ENCODE data around the gene POTEF.
"Not testable (repeated sequence)": the region's sequence is repeated elsewhere in the genome, so short reads cannot be mapped to it uniquely, and the experiment has no call there.

The POTEF gene

GRCh38 chr2:130152816-130153595 is 24.0 kb upstream of the POTEF start:
- no peak for DNase-seq

DNA sequence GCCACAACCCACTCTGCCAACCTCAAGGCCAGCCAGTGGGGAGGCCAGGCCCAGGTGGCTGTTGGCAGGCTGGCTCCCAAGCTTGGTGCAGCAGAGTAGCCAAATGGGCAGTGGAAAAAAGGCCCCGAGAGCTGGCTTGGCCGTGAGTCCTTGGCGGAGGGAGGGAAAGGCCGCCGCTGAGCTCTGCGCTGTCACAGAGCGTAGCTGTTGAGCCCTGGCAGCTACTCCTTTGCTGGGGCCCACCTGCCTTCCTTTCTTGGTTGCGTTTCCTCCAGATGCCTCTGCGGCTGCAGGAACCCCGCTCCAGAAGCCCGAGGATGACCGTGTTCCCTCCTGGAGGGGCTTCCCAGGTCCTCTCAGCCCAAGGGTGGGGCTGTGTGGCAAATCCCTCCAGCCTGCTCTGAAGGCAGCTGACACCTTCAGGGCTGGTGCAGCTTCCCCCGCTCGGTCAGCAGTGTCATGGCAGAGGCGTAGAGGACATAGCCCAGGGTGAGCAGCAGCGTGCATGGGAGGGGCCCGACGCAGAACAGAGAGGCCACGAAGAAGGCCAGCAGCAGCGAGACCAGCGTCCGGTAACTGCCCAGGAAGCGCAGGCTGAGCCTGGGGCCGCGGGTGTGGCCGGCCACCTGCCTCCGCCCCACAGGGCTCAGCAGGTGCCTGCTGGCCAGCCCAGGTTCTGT is 23.3 kb upstream of the POTEF start:
- DNase-seq = not testable (repeated sequence)

GRCh38 chr2:130151145-130151512 is 22.1 kb upstream of the POTEF start:
- not testable (repeated sequence) for DNase-seq

DNA sequence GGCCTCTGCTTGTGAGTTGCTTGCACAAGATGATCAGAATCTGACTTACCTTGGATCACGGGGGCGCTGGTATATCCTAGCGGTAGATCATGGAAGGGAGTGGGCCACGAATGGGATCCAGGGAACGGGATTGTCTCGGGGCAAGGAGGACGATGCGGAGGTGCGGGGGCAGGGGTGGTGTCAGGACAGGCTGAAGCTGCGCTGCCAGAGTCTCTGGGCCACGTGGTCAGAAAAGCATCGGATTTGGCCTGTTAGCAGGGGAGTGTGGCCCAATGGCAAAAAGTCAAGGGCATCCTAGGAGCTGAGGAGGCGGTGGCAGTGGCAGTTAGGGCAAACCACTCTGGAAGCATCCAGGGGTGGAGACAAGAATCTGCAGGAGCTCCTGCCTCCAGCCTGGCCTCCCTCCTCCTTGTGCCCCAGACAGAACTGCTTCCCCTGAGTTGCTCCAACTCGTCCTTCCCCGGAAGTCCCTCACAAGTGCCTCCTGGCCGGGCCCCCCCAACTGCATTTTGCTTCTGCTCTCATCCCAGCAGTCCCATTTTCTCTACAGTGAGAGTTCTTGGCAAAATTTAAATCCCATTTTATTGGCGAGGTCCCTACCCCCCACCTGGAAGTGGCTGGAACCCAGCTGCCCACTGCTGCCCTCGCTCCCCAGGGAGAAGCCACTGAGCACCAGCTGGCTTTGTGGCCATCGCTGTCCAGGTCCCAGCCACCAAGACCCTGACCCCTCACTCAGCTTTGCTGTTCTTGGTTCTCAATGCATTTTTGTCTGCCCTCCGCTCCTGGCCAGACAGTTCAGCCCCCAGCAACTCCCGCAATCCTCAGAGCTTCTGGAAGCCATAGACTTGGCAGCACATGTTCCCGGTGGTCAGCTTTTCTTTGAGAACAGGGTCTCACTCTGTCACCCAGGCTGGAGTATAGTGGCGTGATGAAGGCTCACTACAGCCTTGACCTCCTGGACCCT is 21.4 kb upstream of the POTEF start:
- DNase-seq = no peak

DNA sequence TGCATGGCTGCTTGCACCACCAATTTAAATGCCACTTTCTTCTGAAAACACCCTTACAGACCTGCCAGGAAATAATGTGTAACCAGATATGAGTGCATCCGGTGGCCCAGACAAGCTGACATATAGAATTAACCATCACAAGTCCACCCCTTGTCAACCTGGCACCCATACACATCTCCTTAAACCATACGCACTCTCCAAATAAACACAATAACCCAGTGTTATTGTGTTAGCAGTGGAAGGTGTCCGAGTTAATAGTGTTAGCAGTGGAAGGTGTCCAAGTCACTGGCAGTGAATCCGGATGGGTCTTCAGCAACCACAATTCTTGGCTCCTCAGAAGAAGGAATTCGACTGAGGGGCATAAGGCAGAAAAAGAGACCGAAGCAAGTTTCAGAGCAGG is 19.5 kb upstream of the POTEF start:
- DNase-seq = not testable (repeated sequence)

- peak; percentile 4 to 45 (median 18) for DNase-seq
Observed at GRCh38 chr2:130145006-130145414, 16.0 kb upstream of the POTEF start, which contains the start of gene CCDC74B. Gene CCDC74B, minus strand, starts transcription at chr2:130145112. Its CDS starts 116 bp downstream, at chr2:130144996.

GRCh38 chr2:130143266-130144039 is 14.4 kb upstream of the POTEF start:
- DNase-seq = not testable (repeated sequence)

DNA sequence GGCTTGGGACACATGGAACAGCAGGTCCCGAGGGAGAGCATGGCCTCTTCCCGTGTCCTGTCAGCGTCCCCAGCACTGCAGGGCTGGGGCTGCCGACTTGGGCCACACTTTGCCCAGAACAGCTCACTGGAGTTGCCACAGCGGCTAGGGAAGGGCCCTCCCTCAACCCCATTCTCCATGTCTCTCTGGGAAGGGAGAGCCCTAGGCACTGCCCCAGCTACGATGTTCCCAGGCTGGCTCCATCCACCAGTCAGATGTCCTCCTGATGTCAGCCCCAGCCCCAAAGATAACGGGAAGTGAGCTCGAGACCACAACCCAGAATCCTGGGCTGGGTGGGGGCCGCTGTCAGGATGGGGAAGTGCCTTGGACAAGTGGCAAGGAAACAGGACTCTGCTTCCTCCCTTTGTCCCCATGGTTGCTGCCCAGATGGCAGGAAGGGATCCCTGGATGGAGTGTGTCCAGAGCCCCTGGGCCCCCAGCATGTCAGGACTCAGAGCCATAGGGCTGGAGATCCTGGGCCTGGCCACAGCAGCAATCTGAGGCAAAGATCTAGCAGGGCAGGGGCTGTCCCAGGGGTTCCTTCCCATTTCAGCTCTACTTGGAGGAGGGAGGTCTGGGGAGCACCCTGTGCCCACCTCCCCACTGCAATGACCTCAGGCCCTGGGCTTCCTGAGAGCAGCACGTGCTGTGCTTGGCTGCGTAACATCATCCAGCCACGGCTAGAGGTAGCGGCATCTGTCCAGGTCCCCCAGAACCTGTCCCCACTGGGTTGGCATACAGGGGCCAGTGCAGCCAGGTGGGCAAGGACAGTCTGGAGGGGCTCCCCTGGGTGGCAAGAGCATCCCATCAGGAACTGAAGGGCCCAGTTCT is 13.6 kb upstream of the POTEF start:
- not testable (repeated sequence) for DNase-seq

DNA sequence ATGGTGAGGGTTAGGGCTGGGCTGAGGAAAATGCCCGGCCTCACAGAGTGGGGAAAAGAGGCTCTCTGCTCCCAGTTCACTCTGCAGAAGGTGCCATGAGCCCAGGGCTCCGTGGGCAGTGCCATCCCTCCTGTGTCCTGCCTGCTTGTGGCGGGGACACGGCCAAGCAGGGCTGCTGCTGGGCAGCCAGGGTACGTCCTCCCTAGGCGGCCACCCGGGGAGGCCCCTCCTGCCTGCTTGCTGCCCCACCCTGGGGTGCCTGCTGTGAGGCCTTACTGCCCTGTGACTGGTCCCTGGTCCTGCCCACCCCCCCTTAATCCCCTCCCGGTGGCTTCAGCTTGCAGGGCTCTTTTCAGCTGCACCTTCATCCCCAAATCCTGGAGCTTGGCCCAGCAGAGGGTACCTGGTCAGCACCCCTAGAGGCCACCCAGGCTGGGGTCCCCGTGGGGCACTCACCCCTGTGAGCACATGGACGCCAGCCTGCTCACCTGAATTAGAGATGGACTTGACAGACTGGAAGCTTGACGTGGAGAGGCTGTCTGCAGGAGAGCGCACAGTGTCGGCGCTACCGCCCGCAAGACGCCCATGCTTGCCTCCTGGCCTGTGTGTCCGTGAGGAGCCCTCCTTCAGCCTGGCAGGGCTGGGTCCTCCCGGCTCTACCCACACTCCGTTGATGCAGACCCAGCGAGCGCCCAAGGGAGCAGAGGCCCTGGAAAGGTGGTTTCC is 12.8 kb upstream of the POTEF start:
- DNase-seq = not testable (repeated sequence)

GRCh38 chr2:130141002-130141401 is 12.0 kb upstream of the POTEF start:
- DNase-seq = not testable (repeated sequence)

- not testable (repeated sequence) for DNase-seq
Observed at GRCh38 chr2:130140516-130140915, 11.5 kb upstream of the POTEF start.

DNA sequence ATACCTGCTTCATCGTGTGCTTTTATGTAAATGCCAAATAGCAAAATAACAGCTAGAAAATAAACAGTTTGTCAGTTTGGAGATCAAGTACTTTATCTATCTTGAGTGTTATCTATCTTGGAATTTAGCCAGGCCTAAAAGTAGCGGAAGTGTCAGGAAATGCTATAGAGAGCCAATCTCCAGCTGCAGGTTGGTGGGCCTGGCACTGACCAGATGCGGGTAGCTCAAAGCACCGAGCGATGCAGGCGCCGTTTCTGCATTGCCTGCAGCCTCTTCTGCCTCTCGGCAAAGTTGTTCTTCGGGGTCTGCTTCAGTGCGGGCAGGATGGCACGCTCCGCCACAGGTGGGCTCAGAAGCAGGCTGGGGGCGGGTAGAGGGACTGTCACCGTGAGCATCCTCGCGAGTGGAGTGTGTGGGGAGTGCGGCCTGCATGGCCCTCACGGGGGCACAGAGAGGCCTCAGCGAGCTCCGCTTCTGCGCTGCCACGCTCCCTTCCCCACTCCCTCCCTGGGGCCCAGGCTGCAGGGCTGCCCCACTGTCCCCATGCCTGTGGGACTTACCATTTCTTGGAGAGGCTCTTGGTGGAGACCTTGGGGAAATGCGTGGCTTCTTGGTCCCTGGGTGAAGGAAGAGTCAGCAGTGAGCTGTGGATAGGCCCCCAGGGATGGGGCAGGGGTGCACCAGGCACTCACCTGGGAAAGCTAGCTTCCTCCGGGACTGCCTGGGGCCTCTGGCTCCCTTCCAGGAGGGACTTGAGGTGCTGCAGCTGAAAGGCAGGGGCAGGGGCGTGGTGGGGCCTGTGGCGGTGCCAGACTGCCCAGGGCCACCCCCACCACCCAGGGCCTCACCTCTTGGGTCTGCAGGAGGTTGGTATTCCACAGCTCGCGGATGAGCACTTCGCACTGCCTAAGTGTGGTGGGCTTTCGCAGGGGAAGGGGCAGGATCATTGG is 10.6 kb upstream of the POTEF start:
- not testable (repeated sequence) for DNase-seq

DNA sequence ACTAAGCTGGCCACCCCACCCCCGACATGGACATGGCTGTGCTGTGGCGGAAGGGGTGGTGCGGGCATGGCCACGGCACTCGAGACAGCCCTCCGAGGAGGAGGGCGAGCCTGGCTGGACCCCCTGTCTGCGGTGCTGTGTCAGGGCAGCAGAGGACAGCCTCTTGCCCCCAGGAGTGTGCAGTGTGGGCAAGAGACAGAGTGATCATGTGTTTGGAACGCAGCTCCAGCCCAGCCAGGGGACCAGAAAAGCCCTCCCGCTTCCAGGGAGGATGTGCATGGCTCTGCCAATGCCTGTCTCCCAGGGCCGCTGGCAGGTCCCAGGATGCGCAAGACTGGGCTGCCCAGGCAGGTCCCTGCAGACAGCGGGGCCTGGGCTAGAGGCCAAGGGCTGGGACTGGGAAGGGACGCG is 9.8 kb upstream of the POTEF start:
- not testable (repeated sequence) for DNase-seq

DNA sequence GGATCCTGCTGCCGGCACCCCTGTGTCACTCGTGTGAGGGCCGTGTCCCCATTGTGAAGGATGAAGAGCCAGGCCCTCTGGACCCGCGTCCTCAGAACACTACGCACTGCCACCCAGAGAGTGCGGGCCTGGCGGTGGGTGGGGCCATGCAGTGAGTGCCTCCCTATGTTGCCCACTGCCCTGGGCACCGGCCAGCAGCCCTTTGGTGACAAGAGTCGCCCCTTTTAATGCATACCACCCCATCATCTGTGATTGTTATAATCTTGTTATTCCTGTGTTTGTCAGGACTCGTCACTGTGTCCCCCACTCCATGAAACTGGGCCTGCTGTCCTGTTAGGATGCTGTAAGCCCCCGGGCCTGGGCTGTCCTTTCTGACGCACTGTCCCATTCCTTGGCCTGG is 9.3 kb upstream of the POTEF start:
- DNase-seq = not testable (repeated sequence)

GRCh38 chr2:130137118-130137517 is 8.1 kb upstream of the POTEF start:
- DNase-seq = not testable (repeated sequence)

GRCh38 chr2:130136546-130136945 is 7.5 kb upstream of the POTEF start:
- DNase-seq = not testable (repeated sequence)

- DNase-seq = no peak
Observed at GRCh38 chr2:130135692-130136541, 6.9 kb upstream of the POTEF start.

DNA sequence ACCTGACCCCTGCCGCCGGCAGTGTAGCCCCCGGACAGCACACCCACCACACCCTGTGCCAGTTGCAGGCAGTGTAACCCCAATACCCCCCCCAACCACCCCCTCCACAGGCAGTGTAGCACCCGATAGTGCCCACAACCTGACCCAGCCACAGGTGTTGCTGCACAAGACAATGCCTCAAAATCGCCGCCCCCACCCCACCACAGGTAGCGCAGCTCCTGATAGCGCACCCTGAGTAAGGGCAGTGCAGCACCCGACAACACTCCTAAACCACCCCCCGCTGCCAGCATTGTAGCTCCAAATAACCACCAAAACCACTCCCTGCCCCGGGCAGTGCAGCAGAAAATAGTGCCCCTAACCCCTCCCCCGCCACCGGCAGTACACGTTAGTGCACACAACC is 558 bp downstream of the POTEF start:
- not testable (repeated sequence) for DNase-seq
